ENCODE results near the gene ALOXE3. TPM values are rescaled to one million over a fixed set of nuclear protein-coding genes. Genes with fewer than 3 reads are reported as not detected.
A peak's percentile ranks its signal among the peaks of the same experiment; 100 is the strongest.

The ALOXE3 gene
- total RNA-seq, 1 donor, result not detected

DNA sequence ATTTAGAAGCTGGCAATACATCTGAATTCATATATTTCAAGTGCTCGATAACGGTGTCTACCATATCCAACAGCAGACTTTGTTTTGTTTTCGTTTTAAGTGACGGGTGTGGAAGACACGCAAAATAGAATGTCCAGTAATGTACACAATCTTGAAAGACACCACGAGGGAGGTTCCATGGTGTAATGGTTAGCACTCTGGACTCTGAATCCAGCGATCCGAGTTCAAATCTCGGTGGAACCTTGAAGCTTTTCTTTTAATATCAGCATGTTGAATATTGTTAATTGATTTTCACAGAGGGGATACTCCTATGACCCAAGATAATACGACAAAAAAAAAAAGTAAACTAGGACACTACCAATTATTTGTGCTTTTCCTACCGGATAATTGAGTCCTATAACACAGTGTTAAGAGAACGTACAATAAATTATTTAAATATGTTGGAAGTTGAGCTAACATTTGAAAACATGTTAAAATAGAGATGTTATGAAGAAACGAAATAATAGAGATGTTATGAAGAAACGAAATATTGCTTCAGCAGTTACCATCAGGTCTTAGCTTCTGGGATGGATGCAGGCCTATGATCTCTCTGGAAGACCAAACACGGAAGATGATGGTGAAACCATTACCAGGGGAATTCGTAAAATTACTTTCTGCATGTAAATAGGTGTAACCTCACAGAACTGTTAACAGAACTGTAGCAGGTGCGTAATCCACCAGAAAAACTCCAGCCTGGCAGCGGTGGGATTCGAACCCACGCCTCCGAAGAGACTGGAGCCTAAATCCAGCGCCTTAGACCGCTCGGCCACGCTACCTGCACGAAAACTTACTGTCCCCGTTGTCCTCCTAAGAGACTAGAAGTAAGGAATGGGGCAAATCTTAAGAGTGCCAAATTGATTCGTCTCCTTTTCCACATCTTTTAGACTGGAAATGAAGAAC is 1.5 kb upstream of the ALOXE3 start:
- TF ChIP-seq, protein P1, sequence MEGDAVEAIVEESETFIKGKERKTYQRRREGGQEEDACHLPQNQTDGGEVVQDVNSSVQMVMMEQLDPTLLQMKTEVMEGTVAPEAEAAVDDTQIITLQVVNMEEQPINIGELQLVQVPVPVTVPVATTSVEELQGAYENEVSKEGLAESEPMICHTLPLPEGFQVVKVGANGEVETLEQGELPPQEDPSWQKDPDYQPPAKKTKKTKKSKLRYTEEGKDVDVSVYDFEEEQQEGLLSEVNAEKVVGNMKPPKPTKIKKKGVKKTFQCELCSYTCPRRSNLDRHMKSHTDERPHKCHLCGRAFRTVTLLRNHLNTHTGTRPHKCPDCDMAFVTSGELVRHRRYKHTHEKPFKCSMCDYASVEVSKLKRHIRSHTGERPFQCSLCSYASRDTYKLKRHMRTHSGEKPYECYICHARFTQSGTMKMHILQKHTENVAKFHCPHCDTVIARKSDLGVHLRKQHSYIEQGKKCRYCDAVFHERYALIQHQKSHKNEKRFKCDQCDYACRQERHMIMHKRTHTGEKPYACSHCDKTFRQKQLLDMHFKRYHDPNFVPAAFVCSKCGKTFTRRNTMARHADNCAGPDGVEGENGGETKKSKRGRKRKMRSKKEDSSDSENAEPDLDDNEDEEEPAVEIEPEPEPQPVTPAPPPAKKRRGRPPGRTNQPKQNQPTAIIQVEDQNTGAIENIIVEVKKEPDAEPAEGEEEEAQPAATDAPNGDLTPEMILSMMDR (IDR thresholded peaks at IDR 0.05; ENCODE audit: insufficient read depth, low read depth, low read length), result no peak
- peak; percentile 96 for DNase-seq (ENCODE audit: low read depth)

DNA sequence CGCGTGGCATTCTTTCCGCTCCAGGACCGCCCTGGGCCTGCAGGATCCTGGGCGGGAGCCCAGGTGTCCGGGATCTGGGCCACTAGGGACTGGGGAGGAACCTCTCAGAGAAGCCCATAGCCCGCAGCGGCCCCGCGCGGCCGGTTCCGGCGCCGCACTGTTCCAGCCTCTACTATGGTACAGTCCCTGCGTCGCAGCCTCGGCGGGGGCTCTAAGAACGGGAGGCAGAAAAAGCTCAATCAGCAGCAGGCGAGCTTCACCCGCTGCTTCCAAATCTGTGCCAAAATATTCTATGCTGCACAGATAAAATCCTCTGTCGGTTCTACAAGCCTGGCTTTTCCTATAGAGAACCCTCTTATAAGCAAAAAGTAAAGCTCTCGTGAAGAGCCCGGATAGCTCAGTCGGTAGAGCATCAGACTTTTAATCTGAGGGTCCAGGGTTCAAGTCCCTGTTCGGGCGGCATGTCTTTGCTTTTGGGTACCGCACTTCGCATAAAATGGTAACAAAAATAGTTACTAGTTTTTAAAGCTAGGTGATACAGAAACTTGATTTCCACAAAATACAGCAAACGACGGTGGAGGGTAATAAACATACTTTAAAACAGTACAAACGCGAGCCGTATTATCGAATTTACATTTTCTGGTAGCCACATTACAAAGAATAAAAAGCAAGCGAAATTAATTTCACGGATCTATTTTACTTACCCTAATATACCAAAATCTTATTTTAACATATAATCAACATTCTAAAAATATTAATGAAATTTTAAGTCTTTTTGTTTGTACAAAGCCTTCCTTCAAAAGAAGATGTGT is 661 bp upstream of the ALOXE3 start:
- H3K4me3 ChIP-seq (ENCODE audit: low read depth, low read length), result peak overlapping the region; percentile 73
- TF ChIP-seq, protein P1 (IDR thresholded peaks at IDR 0.05; ENCODE audit: insufficient read depth, low read depth, low read length), result peak; percentile 92
- peak; percentile 83 for DNase-seq (ENCODE audit: low read depth)

More for the DNA sequence above, 1.5 kb upstream of the ALOXE3 start:
- peak overlapping the region; percentile 79 for H3K4me3 ChIP-seq (ENCODE audit: low read depth, low read length)

DNA sequence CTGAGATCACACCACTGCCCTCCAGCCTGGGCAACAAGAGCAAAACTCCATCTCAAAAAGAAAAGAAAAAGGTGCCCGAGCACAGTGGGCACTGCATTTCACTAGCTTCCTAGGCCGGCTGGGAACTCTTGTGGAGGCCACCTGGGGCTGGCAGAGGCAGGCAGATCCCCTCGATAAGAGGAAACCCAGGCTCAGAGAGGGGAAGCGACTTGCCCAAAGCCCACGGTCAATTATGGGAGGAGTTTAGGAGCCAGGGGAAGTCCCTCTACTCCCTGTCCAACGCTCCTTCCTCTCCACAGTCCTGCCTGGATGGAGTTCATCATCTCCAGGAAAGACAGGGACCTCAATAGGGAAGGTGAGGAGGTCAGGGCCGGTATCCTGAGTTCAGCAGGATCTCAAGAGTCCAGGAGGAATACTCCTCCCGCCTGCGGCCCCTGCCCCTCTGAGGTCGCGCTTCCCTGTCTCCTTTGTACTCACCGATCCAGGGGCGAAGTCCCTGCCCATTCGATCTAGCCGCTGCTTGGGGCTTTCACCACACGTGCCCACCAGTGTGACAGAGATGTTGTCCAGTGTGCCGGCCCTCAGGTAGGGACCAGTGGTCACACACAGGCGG is 841 bp downstream of the ALOXE3 start:
- TF ChIP-seq, protein P1 (IDR thresholded peaks at IDR 0.05; ENCODE audit: insufficient read depth, low read depth, low read length), result no peak
- no peak for DNase-seq (ENCODE audit: low read depth)
- H3K4me3 ChIP-seq (ENCODE audit: low read depth, low read length), result peak overlapping the region; percentile 73

DNA sequence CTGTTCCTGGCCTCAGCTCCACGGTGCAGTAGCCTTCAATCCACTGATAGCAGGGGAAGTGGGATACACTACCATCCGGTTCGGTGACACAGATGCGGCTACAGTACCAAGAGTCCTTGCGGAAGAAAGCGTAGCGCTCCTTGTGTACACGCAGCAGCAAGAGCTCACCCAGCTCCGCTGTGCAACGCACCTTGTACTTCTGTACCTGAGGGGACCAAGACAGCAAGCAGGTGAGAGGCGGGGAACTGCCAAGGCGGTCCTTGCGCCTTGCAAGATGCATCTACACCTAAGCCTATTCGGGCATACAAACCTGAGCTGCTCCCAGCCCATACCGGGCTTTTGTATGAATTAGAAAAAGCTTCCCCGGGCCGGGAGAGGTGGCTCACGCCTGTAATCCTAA is 1.5 kb downstream of the ALOXE3 start:
- DNase-seq (ENCODE audit: low read depth), result no peak
- no peak overlapping the region for H3K4me3 ChIP-seq (ENCODE audit: low read depth, low read length)
- TF ChIP-seq, protein P1 (IDR thresholded peaks at IDR 0.05; ENCODE audit: insufficient read depth, low read depth, low read length), result no peak

DNA sequence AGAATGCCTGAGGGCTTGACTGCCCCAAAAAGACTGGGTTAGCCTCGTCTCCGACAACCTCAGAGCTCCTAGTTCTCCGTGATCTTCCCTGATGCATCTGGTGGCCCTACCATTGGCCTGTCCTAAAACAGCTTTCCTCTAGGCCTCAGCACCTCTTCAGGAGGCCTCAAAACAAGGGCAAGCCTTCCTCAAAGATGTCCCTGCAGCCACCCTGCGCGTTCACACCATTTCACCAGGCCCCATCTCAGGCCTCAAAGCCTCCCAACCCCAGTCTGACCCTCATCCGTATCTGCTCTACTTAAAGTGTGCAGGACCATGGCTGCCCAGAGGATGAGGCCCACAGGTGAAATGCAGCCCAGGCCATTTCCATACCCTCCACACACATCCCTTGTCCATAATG is 7.4 kb downstream of the ALOXE3 start:
- no peak for DNase-seq (ENCODE audit: low read depth)
- H3K4me3 ChIP-seq (ENCODE audit: low read depth, low read length), result no peak overlapping the region
- TF ChIP-seq, protein P1 (IDR thresholded peaks at IDR 0.05; ENCODE audit: insufficient read depth, low read depth, low read length), result no peak

DNA sequence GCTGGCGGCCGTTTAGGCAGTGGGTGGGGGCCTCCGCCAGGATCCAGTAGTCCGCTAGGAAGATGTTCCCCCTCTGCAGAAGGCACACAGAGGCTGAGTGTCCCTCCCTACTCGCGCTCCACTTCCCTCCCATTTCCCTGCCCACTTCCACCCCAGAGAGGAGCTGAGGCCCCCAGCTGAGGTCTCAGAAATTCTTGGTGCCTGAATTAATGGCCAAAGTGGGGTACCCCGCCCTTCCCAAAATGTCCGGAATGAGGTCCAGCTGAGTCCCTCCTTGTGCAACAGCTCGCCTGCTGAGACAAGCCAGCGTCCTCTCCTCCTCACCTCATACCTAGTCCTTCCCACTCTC is 7.9 kb downstream of the ALOXE3 start:
- TF ChIP-seq, protein P1 (IDR thresholded peaks at IDR 0.05; ENCODE audit: insufficient read depth, low read depth, low read length), result peak; percentile 20

More for the DNA sequence above, 7.9 kb downstream of the ALOXE3 start:
- no peak for DNase-seq (ENCODE audit: low read depth)
- H3K4me3 ChIP-seq (ENCODE audit: low read depth, low read length), result no peak overlapping the region
